Measurements from ENCODE around the gene PDZD2. TPM values are rescaled to one million over a fixed set of nuclear protein-coding genes. Genes with fewer than 3 reads are reported as not detected.
"Not testable (repeated sequence)": the region's sequence is repeated elsewhere in the genome, so short reads cannot be mapped to it uniquely, and the experiment has no call there.

The PDZD2 gene
- total RNA-seq, 1 donor from 2014 or later = 0.65 TPM

- TF ChIP-seq, protein P1, sequence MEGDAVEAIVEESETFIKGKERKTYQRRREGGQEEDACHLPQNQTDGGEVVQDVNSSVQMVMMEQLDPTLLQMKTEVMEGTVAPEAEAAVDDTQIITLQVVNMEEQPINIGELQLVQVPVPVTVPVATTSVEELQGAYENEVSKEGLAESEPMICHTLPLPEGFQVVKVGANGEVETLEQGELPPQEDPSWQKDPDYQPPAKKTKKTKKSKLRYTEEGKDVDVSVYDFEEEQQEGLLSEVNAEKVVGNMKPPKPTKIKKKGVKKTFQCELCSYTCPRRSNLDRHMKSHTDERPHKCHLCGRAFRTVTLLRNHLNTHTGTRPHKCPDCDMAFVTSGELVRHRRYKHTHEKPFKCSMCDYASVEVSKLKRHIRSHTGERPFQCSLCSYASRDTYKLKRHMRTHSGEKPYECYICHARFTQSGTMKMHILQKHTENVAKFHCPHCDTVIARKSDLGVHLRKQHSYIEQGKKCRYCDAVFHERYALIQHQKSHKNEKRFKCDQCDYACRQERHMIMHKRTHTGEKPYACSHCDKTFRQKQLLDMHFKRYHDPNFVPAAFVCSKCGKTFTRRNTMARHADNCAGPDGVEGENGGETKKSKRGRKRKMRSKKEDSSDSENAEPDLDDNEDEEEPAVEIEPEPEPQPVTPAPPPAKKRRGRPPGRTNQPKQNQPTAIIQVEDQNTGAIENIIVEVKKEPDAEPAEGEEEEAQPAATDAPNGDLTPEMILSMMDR (conservative IDR thresholded peaks at IDR 0.05) = no peak
- no peak overlapping the region for H3K4me3 Mint-ChIP-seq
- no peaks in the 10 kb centered on the region for H3K27me3 Mint-ChIP-seq (ENCODE audit: low read depth)
- no peak overlapping the region for H3K27ac Mint-ChIP-seq (ENCODE audit: unreplicated experiment)
- peaks cover 2% of the 10 kb centered on the region for H3K9me3 Mint-ChIP-seq
- DNase-seq (ENCODE audit: low read depth, low spot score) = no peak
- H3K36me3 Mint-ChIP-seq (ENCODE audit: low read depth) = no peaks in the 10 kb centered on the region
- peaks cover 6% of the 10 kb centered on the region for H3K4me1 Mint-ChIP-seq
Measured at GRCh38 chr5:31964007-31964360, 325.1 kb downstream of the PDZD2 start.

DNA sequence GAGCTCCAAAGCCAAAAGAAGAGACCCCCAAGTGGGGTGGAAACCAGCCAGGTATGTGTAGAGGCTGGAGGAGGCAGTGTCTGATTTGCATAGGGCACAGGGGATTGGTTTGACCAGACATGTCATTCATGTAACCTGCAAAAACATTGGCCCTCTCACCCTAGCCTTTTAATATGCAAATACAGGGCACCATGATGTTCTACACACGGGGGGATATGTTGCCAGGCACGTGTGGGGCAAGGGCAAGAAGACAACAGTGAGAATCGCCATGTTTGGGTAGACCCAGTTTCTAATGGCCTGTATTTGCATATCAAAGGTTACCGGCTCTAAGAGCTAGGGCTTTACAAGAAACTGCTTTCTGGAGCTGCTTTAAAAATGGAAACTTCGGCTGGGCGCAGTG lies 326.3 kb downstream of the PDZD2 start:
- peaks cover 6% of the 10 kb centered on the region for H3K4me1 Mint-ChIP-seq
- no peaks in the 10 kb centered on the region for H3K36me3 Mint-ChIP-seq (ENCODE audit: low read depth)
- TF ChIP-seq, protein P1 (conservative IDR thresholded peaks at IDR 0.05) = no peak
- no peak for DNase-seq (ENCODE audit: low read depth, low spot score)
- H3K27me3 Mint-ChIP-seq (ENCODE audit: low read depth) = no peaks in the 10 kb centered on the region
- peaks cover 2% of the 10 kb centered on the region for H3K9me3 Mint-ChIP-seq
- H3K27ac Mint-ChIP-seq (ENCODE audit: unreplicated experiment) = no peak overlapping the region
- no peak overlapping the region for H3K4me3 Mint-ChIP-seq

GRCh38 chr5:31966936-31967335 lies 328.0 kb downstream of the PDZD2 start:
- H3K27ac Mint-ChIP-seq (ENCODE audit: unreplicated experiment) = no peak overlapping the region
- no peak for DNase-seq (ENCODE audit: low read depth, low spot score)
- peaks cover 6% of the 10 kb centered on the region for H3K4me1 Mint-ChIP-seq
- H3K9me3 Mint-ChIP-seq = peaks cover 2% of the 10 kb centered on the region
- no peaks in the 10 kb centered on the region for H3K27me3 Mint-ChIP-seq (ENCODE audit: low read depth)
- no peaks in the 10 kb centered on the region for H3K36me3 Mint-ChIP-seq (ENCODE audit: low read depth)
- TF ChIP-seq, protein P1 (conservative IDR thresholded peaks at IDR 0.05) = no peak
- H3K4me3 Mint-ChIP-seq = no peak overlapping the region

DNA sequence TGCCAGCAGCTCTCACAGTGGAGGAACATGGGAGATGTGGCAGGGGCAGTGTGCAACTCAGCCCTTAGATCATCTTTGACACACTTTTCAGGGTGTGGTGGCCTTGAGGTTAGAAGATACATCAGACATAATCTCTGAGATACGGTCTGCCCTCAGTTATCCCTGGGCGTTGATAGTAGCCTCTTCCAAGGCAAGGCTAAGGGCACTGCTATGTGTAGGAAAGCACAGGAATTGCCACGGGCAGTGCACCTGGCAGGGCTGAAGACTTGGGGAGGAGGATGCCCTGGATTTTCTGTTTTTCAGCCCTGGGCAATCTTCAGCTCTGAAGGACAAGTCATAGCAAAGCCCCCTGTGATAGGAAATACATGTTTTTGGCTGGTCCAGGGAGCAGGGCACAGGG lies 328.5 kb downstream of the PDZD2 start:
- Mint-ChIP-seq H3K27me3 (ENCODE audit: low read depth) (no peaks in the 10 kb centered on the region), H3K27ac (ENCODE audit: unreplicated experiment) (no peak overlapping the region), H3K36me3 (ENCODE audit: low read depth) (no peaks in the 10 kb centered on the region), H3K4me1 (peaks cover 6% of the 10 kb centered on the region), H3K4me3 (no peak overlapping the region), H3K9me3 (peaks cover 2% of the 10 kb centered on the region)
- no peak for DNase-seq (ENCODE audit: low read depth, low spot score)
- TF ChIP-seq, protein P1 (conservative IDR thresholded peaks at IDR 0.05) = no peak

DNA sequence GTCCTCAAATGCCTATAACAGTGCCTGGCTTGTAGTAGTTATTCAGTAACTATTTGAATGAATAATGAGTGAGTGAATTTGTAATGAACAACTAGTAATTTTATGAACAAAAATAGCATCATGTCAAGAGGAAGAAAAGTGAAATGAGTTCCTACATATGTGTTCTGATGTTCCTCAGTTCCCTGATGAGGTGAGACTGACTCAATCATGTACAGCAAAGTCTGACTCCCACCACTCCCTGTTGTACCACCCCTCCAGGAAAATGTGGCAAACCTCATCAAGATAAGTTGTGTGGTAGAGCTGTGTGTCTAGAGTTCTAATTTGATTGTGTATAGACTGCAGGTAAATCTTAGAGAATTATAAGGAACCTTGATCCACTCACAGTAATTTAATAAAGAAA lies 333.6 kb downstream of the PDZD2 start:
- Mint-ChIP-seq H3K27ac (ENCODE audit: unreplicated experiment) (no peak overlapping the region), H3K4me1 (no peaks in the 10 kb centered on the region), H3K4me3 (no peak overlapping the region), H3K36me3 (ENCODE audit: low read depth) (no peaks in the 10 kb centered on the region), H3K9me3 (no peaks in the 10 kb centered on the region), H3K27me3 (ENCODE audit: low read depth) (no peaks in the 10 kb centered on the region)
- no peak for DNase-seq (ENCODE audit: low read depth, low spot score)
- TF ChIP-seq, protein P1 (conservative IDR thresholded peaks at IDR 0.05) = no peak

- DNase-seq (ENCODE audit: low read depth, low spot score); H3K4me3 Mint-ChIP-seq; H3K36me3 Mint-ChIP-seq (ENCODE audit: low read depth); H3K9me3 Mint-ChIP-seq; H3K4me1 Mint-ChIP-seq; H3K27me3 Mint-ChIP-seq (ENCODE audit: low read depth); H3K27ac Mint-ChIP-seq (ENCODE audit: unreplicated experiment): not testable (repeated sequence)
Measured at GRCh38 chr5:31975189-31975612, 336.3 kb downstream of the PDZD2 start.
